Mucosa of descending colon (tissue), 3 donors: ENCODE data around the gene GPC6. TPM values are rescaled to one million over a fixed set of nuclear protein-coding genes. Genes with fewer than 3 reads are reported as not detected.

Experiments used
- ATAC-seq: fragments of 200-7000 bp; cut with Tn5 transposase; one replicate; pipeline ENCODE4 v1.9.1; 2020; ENCODE audit warnings: mild to moderate bottlenecking, moderate library complexity
- DNase-seq, 3 donors: peaks; one replicate each; pipeline ENCODE4 v3.0.0-alpha.2; 2020
- H3K36me3 ChIP-seq: fragments of 200-600 bp; one replicate; pipeline ENCODE4 v1.8.0; 2021; ENCODE audit warnings: low read depth, mild to moderate bottlenecking
- H3K4me1 ChIP-seq: fragments of 200-600 bp; one replicate; pipeline ENCODE4 v1.8.0; 2021; ENCODE audit warnings: low read depth, mild to moderate bottlenecking
- H3K4me3 ChIP-seq: fragments of 200-600 bp; one replicate; pipeline ENCODE4 v1.8.0; 2021; ENCODE audit warnings: mild to moderate bottlenecking
- H3K9me3 ChIP-seq: fragments of 200-600 bp; one replicate; pipeline ENCODE4 v1.8.0; 2021; ENCODE audit warnings: mild to moderate bottlenecking
- intact Hi-C, 2 donors: fragments of 100-400 bp; cut with DNase I in 1 of 2; cut with micrococcal nuclease in 1 of 2; formaldehyde crosslinking; loops; one replicate each; pipeline versions ENCODE4 v1.11.0 to v1.11.1; 2022; cut with DNase I, micrococcal nuclease
- total RNA-seq, 3 donors: library from RNA; stranded (reverse); fragmentation: NEBNext Ultra II Directional in 2 of 3; extraction: Animal tissue kit (Norgen Biotek cat#: 25700) in 2 of 3; gene quantifications; one replicate each; pipeline versions ENCODE4 v1.2.1 to v1.2.4, GENCODE V29; 2021 to 2023
- TF ChIP-seq, protein P1 (sequence below): fragments of 200-600 bp; IDR thresholded peaks from one replicate; pipeline ENCODE4 v1.8.0; 2022; ENCODE audit warnings: antibody characterized with exemption, mild to moderate bottlenecking
- donor health status: DM: no; HTN: no; CAD: no; lungs with moderate emphysema.
- donor health status: DM: no; HTN: no; CAD: no.
- donor health status: DM: no; HTN: yes; CAD: no.

The GPC6 gene
- total RNA-seq, 3 donors from 2014 or later, result 2.7 to 11.3 (median 7.5) TPM

DNA sequence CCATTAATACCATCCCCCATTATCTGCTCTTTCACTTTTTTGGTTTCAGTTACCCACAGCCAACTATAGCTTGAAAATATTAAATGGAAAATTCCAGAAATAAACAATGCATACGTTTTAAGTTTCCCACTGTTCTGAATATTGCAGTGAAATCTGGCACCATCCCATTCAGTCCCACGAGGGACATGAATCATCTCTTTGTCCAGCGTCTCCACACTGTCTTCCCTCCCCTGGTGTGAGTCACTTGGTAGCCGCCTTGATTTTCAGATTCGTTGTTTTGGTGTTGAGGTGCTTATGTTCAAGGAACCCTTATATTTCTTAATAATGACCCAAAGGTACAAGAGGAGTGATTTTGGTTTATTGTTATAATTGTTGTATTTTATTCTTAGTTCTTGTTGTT, 1006.8 kb downstream of the GPC6 start:
- no peaks in the 10 kb centered on the region for H3K4me1 ChIP-seq
- intact Hi-C loops, result no loop called here
- TF ChIP-seq, protein P1, sequence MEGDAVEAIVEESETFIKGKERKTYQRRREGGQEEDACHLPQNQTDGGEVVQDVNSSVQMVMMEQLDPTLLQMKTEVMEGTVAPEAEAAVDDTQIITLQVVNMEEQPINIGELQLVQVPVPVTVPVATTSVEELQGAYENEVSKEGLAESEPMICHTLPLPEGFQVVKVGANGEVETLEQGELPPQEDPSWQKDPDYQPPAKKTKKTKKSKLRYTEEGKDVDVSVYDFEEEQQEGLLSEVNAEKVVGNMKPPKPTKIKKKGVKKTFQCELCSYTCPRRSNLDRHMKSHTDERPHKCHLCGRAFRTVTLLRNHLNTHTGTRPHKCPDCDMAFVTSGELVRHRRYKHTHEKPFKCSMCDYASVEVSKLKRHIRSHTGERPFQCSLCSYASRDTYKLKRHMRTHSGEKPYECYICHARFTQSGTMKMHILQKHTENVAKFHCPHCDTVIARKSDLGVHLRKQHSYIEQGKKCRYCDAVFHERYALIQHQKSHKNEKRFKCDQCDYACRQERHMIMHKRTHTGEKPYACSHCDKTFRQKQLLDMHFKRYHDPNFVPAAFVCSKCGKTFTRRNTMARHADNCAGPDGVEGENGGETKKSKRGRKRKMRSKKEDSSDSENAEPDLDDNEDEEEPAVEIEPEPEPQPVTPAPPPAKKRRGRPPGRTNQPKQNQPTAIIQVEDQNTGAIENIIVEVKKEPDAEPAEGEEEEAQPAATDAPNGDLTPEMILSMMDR, result no peak
- ATAC-seq (no peak), DNase-seq (peak in 1 of 3 donors; percentile 11)
- H3K9me3 ChIP-seq, result no peaks in the 10 kb centered on the region
- H3K36me3 ChIP-seq, result no peaks in the 10 kb centered on the region
- H3K4me3 ChIP-seq, result no peak overlapping the region

GRCh38 chr13:94233837-94234236, 1007.2 kb downstream of the GPC6 start:
- intact Hi-C loops, result no loop called here
- no peak overlapping the region for H3K4me3 ChIP-seq
- no peak for DNase-seq
- H3K36me3 ChIP-seq, result no peaks in the 10 kb centered on the region
- TF ChIP-seq, protein P1, result no peak
- no peaks in the 10 kb centered on the region for H3K9me3 ChIP-seq
- no peak for ATAC-seq
- H3K4me1 ChIP-seq, result no peaks in the 10 kb centered on the region

DNA sequence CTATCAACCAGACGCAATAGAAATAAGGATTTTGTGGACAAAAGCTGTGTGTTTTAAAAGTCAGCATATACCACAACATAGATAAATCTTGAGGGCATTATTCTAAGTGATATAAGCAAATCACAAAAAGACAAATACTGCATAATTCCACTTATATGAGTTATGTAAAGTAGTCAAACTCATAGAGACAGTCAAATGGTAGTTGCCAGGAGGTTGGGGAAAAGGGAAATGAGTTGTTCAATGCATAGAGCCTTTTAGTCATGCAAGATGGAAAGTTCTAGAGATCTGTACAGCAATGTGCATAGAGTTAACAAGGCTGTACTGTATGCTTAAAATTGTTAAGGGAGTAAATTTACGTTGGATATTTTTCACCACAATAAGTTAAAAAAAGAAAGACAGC, 1008.1 kb downstream of the GPC6 start:
- intact Hi-C loops, result no loop called here

GRCh38 chr13:94236132-94236531, 1009.5 kb downstream of the GPC6 start:
- Histone ChIP-seq H3K4me3 (no peak overlapping the region), H3K4me1 (no peaks in the 10 kb centered on the region), H3K9me3 (no peaks in the 10 kb centered on the region), H3K36me3 (no peaks in the 10 kb centered on the region)
- intact Hi-C loops, result no loop called here
- DNase-seq (no peak), ATAC-seq (no peak)
- TF ChIP-seq, protein P1, result no peak

More for the DNA sequence above, 1008.1 kb downstream of the GPC6 start:
- Histone ChIP-seq H3K9me3 (no peaks in the 10 kb centered on the region), H3K4me3 (no peak overlapping the region), H3K36me3 (no peaks in the 10 kb centered on the region), H3K4me1 (no peaks in the 10 kb centered on the region)
- TF ChIP-seq, protein P1, result no peak
- ATAC-seq, result no peak
- no peak for DNase-seq

GRCh38 chr13:94236872-94237271, 1010.3 kb downstream of the GPC6 start:
- ATAC-seq (no peak), DNase-seq (no peak)
- TF ChIP-seq, protein P1, result no peak
- Histone ChIP-seq H3K9me3 (no peaks in the 10 kb centered on the region), H3K36me3 (no peaks in the 10 kb centered on the region), H3K4me1 (no peaks in the 10 kb centered on the region), H3K4me3 (no peak overlapping the region)
- intact Hi-C loops, result no loop called here

DNA sequence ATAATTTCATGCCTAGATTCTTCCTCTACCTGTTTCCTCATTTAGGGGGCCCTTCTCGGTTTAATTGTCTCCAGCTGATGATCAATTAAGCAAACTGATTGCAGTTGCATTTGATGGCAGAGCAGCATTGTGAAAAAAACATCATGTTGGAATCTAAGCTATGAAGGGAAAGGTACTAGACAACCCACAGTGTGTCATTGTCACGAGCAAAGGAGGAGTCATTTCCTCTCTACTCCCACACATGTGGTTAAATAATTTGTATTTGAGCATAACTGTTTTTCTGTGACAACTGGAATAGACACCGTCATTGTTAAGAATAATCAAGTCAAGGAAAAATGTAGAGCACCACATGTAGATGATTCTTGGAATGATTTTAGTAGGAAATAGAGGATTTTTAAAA, 1012.5 kb downstream of the GPC6 start:
- H3K4me1 ChIP-seq, result no peaks in the 10 kb centered on the region
- no peak overlapping the region for H3K4me3 ChIP-seq
- H3K9me3 ChIP-seq, result no peaks in the 10 kb centered on the region
- ATAC-seq (no peak), DNase-seq (no peak)
- TF ChIP-seq, protein P1, result no peak
- intact Hi-C loops, result no loop called here
- no peaks in the 10 kb centered on the region for H3K36me3 ChIP-seq
